Aorta (tissue), 5 donors: Measurements from ENCODE around the gene TOM1L1. TPM values are rescaled to one million over a fixed set of nuclear protein-coding genes. Genes with fewer than 3 reads are reported as not detected.

Experiments
- ATAC-seq: fragments of 200-7000 bp; cut with Tn5 transposase; one replicate; pipeline ENCODE4 v1.9.1; 2022; ENCODE audit warnings: moderate library complexity; ENCODE audit not compliant: low FRiP score
- DNase-seq, 2 donors: peaks; one replicate each; pipeline ENCODE4 v3.0.0-alpha.2; 2020
- H3K27ac ChIP-seq, 2 donors: one replicate each; pipeline ENCODE4 v1.5.1; 2013; ENCODE audit warnings: low read length in 2 of 2, mild to moderate bottlenecking in 2 of 2, moderate library complexity in 2 of 2, control low read depth in 1 of 2, inconsistent platforms in 1 of 2, low read depth in 1 of 2
- H3K27me3 ChIP-seq, 2 donors: one replicate each; pipeline ENCODE4 v1.6.1; 2013; ENCODE audit warnings: control low read depth in 1 of 2, low read length in 1 of 2, mild to moderate bottlenecking in 1 of 2, moderate library complexity in 1 of 2; ENCODE audit not compliant: insufficient read depth in 2 of 2, control insufficient read depth in 1 of 2
- H3K36me3 ChIP-seq, 2 donors: one replicate each; pipeline ENCODE4 v1.6.1; 2013; ENCODE audit warnings: control low read depth in 1 of 2, low read length in 1 of 2, mild to moderate bottlenecking in 1 of 2; ENCODE audit not compliant: insufficient read depth in 2 of 2, control insufficient read depth in 1 of 2
- H3K4me1 ChIP-seq, 2 donors: one replicate each; pipeline ENCODE4 v1.6.1; 2013; ENCODE audit warnings: low read length in 2 of 2, control low read depth in 1 of 2, mild to moderate bottlenecking in 1 of 2, moderate library complexity in 1 of 2; ENCODE audit not compliant: insufficient read depth in 2 of 2, control insufficient read depth in 1 of 2
- H3K4me3 ChIP-seq, 2 donors: one replicate each; pipeline ENCODE4 v1.5.1; 2013; ENCODE audit warnings: low read length in 2 of 2, control low read depth in 1 of 2, mild to moderate bottlenecking in 1 of 2
- H3K9me3 ChIP-seq: one replicate; pipeline ENCODE4 v1.6.1; 2013; ENCODE audit warnings: mild to moderate bottlenecking, low read length; ENCODE audit not compliant: control insufficient read depth
- WGBS, 2 donors: extraction: QIAGEN DNeasy Blood & Tissue Kit; methylation state at CpG; one replicate each; pipeline ENCODE4 v1.1.7; 2013; 5-methylcytosine and 5-hydroxymethylcytosine counted together
- intact Hi-C, 2 donors: fragments of 100-400 bp; cut with DNase I; formaldehyde crosslinking; loops; one replicate each; pipeline versions ENCODE4 v1.14.2 to v1.15.0; 2022
- long read RNA-seq, 2 donors: library from polyadenylated mRNA; unstranded; transcript quantifications; one replicate each; pipeline ENCODE4 v2.0.0, GENCODE V29; 2020 to 2021
- polyA plus RNA-seq, 2 donors: library from polyadenylated mRNA; stranded (reverse); fragments of 200-250 nt; gene quantifications; one replicate each; pipeline ENCODE4 v1.2.3, GENCODE V29; 2013
- total RNA-seq, 2 donors: library from RNA; stranded (reverse); fragmentation: NEBNext Ultra II Directional; extraction: Animal tissue kit (Norgen Biotek cat#: 25700); gene quantifications; one replicate each; pipeline ENCODE4 v1.2.1, GENCODE V29; 2021
- donor health status: healthy with polysubstance abuse.
- donor health status: Bipolar disorder and iron deficiency.
- donor health status: DM: no; HTN: no; CAD: no.
- donor health status: DM: no; HTN: no; CAD: no.
- donor health status: DM: yes; HTN: yes; CAD: no.

Gene TOM1L1
- total RNA-seq: 10 to 100 TPM; 23.2 to 38.2 TPM
- 10 to 100 TPM; 32.0 to 47.5 TPM for polyA plus RNA-seq
- long read RNA-seq, donor 1, transcript TOM1L1-221 (16 exons, 2,507 nt): major isoform, 7 of 58 reads
- long read RNA-seq, donor 1, partial matches to known transcripts: 9 of 58 reads
- long read RNA-seq, donor 1, other reads (novel, unspliced or antisense): 36 of 58 reads
- long read RNA-seq, donor 2, partial matches to known transcripts: 3 of 34 reads
- long read RNA-seq, donor 2, other reads (novel, unspliced or antisense): 30 of 34 reads

DNA sequence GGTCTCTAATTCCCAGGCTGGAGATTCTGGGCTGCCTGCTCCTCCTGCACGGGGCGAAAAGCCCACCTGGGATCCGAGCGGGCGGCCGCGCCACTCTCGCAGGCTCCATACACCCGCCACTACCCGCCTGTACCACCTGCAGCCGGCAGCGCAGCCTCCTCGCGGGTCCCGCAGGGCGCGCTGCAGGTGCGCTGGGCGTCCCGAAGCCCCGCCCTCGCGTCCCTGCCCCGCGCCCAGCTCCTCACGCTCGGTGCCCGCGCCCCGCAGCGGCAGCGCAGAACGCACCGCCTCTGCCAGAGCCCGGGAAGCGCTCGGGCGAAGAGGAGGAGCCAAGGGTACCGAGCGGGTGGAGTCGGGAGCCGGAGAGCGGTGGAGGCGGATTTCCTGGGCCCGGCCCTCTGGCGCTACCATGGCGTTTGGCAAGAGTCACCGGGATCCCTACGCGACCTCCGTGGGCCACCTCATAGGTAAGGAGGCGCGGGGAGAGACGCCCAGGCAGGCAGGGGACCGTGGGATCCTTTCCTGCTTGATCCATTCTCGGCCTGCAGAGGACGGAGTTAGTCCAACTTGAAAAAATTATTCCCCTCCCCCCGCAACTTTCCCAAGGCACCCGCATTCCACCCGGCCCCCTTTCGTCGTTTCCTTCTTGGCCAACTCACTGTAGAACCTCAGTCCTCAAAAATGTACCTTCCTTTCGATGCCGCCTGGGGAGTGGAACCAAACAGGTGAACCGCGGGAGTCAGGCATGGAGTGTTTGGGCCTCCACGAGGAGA lies at the start of gene TOM1L1:
Gene TOM1L1 (plus strand): TSS at position 396 of the 773 bp plus-strand sequence. CDS start 14 bp downstream, at position 410.
- intact Hi-C loops: no loop called here
- peak; percentile 79 to 92 for DNase-seq
- WGBS, 2 donors: 1% methylated on average over 60 to 67 of the region's 67 CpGs
- H3K9me3 ChIP-seq: no peaks in the 10 kb centered on the region
- peak; percentile 89 for ATAC-seq
- peak within 1 kb of the TSS; percentile 56 to 75 for H3K4me3 ChIP-seq
- H3K27me3 ChIP-seq: no peaks in the 10 kb centered on the region
- no peaks in the 10 kb centered on the region for H3K4me1 ChIP-seq
- H3K27ac ChIP-seq: peak within 1 kb of the TSS; percentile 7 to 34
- no peaks in the 10 kb centered on the region for H3K36me3 ChIP-seq

DNA sequence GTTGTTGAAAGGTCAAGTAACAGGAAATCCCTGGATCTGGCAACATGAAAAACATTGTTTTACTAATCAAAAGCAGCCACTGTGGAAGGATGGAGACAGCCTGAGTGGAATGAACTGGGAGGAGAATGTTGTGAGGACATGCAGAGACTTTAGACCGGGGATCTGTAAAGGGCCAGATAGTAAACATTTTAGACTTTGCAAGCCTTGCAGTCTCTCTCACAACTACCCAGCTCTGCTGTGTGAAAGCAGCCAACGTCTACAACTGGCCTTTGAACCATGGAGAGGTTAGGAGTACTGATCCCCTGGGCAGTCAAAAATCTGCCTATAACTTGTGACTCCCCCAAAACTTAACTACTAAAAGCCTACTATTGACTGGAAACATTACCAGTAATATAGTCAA lies 41.5 kb upstream of the TOM1L1 start:
- DNase-seq (no peak), ATAC-seq (no peak)
- Histone ChIP-seq H3K4me1 (no peaks in the 10 kb centered on the region), H3K36me3 (no peaks in the 10 kb centered on the region), H3K27me3 (no peaks in the 10 kb centered on the region), H3K4me3 (no peak overlapping the region), H3K27ac (no peak overlapping the region), H3K9me3 (no peaks in the 10 kb centered on the region)
- intact Hi-C loops: no loop called here
- 48 to 49% methylated on average over 2 of the region's 2 CpGs for WGBS, 2 donors

DNA sequence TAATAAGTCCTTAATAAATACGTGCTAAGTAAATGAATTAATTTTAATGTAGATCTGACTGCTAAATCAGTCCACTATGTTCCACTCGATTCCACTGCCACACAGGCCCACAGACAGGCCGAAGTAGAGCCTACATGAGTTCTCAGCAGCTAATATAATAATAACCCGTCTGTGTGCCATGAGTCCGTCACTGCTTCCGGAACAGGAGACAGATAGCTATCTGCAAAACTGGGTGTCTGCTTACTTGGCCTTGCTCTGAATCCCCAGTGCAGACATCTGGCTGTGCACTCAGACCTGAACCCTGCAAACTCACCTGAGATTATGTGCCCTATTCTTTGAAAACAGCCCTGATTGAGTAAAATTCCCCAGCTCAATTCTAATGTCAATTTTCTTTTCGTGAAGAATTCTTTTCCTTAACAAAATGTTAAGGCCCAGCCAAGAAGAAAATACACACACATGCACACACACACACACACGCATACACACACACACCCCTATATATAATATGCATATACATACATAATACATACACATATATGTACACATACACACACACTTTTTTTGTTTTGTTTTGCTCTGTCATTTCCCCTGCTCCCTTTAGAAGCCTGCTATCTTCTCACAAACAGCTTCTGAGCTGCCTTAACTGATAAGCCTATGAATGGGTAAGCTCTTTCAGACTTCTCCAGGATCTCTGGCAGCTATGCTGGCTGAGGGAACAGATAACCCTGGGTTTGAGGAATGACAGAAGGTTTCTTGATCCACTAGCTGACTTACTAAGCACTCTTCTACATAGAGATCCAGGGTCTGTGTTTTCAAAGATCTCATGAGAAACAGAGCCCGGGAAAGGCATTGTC lies 39.8 kb upstream of the TOM1L1 start:
- H3K9me3 ChIP-seq: no peaks in the 10 kb centered on the region
- H3K27ac ChIP-seq: no peak overlapping the region
- no peak for DNase-seq
- H3K4me3 ChIP-seq: no peak overlapping the region
- H3K36me3 ChIP-seq: no peaks in the 10 kb centered on the region
- no peak for ATAC-seq
- WGBS, 2 donors: 81 to 83% methylated on average over 9 of the region's 9 CpGs
- no peaks in the 10 kb centered on the region for H3K27me3 ChIP-seq
- no peaks in the 10 kb centered on the region for H3K4me1 ChIP-seq
- intact Hi-C loops: no loop called here

DNA sequence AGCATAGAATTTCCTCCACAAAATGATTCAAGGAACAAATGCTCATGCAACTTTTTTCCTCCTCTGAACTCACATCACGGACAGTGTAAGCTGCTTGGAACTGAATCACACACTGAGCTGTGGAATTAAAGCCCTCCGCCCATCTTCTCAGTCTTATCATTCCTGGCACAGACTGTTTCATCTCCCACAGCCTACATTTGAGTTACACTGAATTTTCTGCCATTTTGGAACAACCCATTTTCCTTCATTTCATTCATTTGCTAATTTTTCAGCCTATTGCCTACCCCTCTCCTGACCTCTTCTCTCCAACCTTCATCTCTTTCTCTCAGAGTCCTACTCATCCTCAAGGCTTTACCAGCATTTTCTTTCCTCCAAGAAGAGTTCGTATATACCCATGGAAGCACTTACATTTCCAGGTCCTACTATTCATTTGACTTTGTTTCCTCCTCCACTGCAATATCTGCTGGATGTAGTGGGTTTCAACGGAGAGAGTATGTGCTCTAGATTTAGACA lies 39.1 kb upstream of the TOM1L1 start:
- intact Hi-C loops: no loop called here
- 82 to 85% methylated on average over 4 of the region's 4 CpGs for WGBS, 2 donors
- Histone ChIP-seq H3K4me3 (no peak overlapping the region), H3K27me3 (no peaks in the 10 kb centered on the region), H3K9me3 (no peaks in the 10 kb centered on the region), H3K4me1 (no peaks in the 10 kb centered on the region), H3K36me3 (no peaks in the 10 kb centered on the region), H3K27ac (no peak overlapping the region)
- DNase-seq (no peak), ATAC-seq (no peak)

GRCh38 chr17:54863176-54863575 lies 37.5 kb upstream of the TOM1L1 start:
- WGBS, 2 donors: 46 to 47% methylated on average over 2 of the region's 2 CpGs
- no peak for DNase-seq
- Histone ChIP-seq H3K27me3 (no peaks in the 10 kb centered on the region), H3K4me1 (no peaks in the 10 kb centered on the region), H3K4me3 (no peak overlapping the region), H3K36me3 (no peaks in the 10 kb centered on the region), H3K9me3 (no peaks in the 10 kb centered on the region), H3K27ac (no peak overlapping the region)
- intact Hi-C loops: no loop called here
- ATAC-seq: no peak

- ATAC-seq (no peak), DNase-seq (no peak)
- no peaks in the 10 kb centered on the region for H3K27me3 ChIP-seq
- no peak overlapping the region for H3K4me3 ChIP-seq
- no peaks in the 10 kb centered on the region for H3K9me3 ChIP-seq
- no peaks in the 10 kb centered on the region for H3K36me3 ChIP-seq
- no peaks in the 10 kb centered on the region for H3K4me1 ChIP-seq
- no peak overlapping the region for H3K27ac ChIP-seq
- WGBS, 2 donors: 94% methylated on average over 1 of the region's 1 CpG
- intact Hi-C loops: no loop called here
Observed at GRCh38 chr17:54864070-54864469, 36.6 kb upstream of the TOM1L1 start.

DNA sequence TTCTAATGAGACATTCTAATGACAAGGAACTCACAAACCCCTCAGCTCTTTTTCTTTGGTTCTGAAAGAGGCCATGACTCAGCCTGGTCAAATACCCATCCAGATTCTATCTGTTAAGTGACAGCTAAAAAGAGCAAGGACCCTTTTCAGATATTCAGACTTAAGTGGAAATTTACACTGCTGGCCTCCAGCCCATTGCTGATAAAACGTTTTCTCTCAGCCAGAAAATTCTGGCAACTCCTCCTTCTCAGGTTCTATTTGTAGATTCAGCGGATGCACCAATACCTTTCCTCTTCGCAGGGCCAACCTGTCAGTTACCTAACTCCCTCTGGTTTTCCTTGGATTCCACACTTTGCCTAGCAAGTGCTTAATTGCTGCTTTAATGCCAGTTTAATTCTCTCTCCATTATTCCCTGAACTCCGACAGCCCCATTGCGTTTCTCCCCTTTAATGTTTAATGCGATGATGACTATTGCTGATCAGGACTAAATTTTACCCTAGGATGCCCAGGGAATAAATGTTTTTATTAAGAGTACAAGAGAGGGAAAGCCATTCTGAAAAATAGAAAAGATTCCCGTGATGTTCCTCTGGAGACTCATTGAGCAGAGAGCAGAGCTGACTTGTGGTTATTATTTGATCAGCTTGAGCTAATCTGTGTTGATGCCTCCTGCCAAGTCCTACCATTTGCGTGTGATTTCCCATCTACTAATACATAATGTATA lies 35.9 kb upstream of the TOM1L1 start:
- intact Hi-C loops: no loop called here
- no peak overlapping the region for H3K4me3 ChIP-seq
- no peak overlapping the region for H3K27ac ChIP-seq
- H3K9me3 ChIP-seq: no peaks in the 10 kb centered on the region
- ATAC-seq (no peak), DNase-seq (no peak)
- no peaks in the 10 kb centered on the region for H3K36me3 ChIP-seq
- H3K27me3 ChIP-seq: no peaks in the 10 kb centered on the region
- 33 to 40% methylated on average over 8 of the region's 8 CpGs for WGBS, 2 donors
- no peaks in the 10 kb centered on the region for H3K4me1 ChIP-seq

DNA sequence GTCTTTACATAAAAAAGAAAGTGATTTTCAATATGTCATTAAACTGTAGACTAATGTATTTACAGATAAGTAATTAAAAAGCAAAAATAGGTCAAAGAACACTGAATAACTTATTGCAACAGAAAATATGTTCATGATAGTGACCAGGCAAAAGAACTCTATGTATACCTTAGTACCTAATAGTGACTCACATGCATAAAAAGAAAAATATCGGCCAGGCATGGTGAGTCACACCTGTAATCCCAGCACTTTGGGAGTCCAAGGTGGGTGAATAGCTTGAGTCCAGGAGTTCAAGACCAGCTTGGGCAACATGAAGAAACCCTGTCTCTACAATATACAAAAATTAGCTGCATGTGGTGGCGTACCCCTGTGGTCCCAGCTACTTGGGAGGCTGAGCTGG lies 33.0 kb upstream of the TOM1L1 start:
- DNase-seq (no peak), ATAC-seq (no peak)
- no peaks in the 10 kb centered on the region for H3K36me3 ChIP-seq
- no peaks in the 10 kb centered on the region for H3K4me1 ChIP-seq
- WGBS, 2 donors: 75 to 94% methylated on average over 2 of the region's 2 CpGs
- H3K4me3 ChIP-seq: no peak overlapping the region
- H3K27ac ChIP-seq: no peak overlapping the region
- intact Hi-C loops: no loop called here
- H3K9me3 ChIP-seq: no peaks in the 10 kb centered on the region
- no peaks in the 10 kb centered on the region for H3K27me3 ChIP-seq
